Parathyroid adenoma (tissue), 2 donors: Measurements from ENCODE around the gene CLIP2.
"Not testable (repeated sequence)": the region's sequence is repeated elsewhere in the genome, so short reads cannot be mapped to it uniquely, and the experiment has no call there.

Experiments used
- H2AFZ ChIP-seq: fragments of 300-600 bp; sonication (generic); one replicate; pipeline ENCODE4 v1.7.0; 2017; ENCODE audit warnings: antibody characterized with exemption, mild to moderate bottlenecking
- H3K27ac ChIP-seq: fragments of 300-600 bp; sonication (generic); one replicate; pipeline ENCODE4 v1.7.0; 2017
- H3K27me3 ChIP-seq: fragments of 300-600 bp; sonication (generic); one replicate; pipeline ENCODE4 v1.7.0; 2017; ENCODE audit warnings: low read length; ENCODE audit not compliant: control insufficient read depth, insufficient read depth
- H3K36me3 ChIP-seq: fragments of 300-600 bp; sonication (generic); one replicate; pipeline ENCODE4 v1.7.0; 2017; ENCODE audit warnings: low read length; ENCODE audit not compliant: control insufficient read depth, insufficient read depth
- H3K4me1 ChIP-seq: fragments of 300-600 bp; sonication (generic); one replicate; pipeline ENCODE4 v1.7.0; 2017; ENCODE audit warnings: control low read depth
- H3K4me2 ChIP-seq: fragments of 300-600 bp; sonication (generic); one replicate; pipeline ENCODE4 v1.7.0; 2017; ENCODE audit warnings: low read length
- H3K4me3 ChIP-seq: fragments of 300-600 bp; sonication (generic); one replicate; pipeline ENCODE4 v1.7.0; 2017; ENCODE audit warnings: low read depth, low read length
- H3K79me2 ChIP-seq: fragments of 300-600 bp; sonication (generic); one replicate; pipeline ENCODE4 v1.7.0; 2017; ENCODE audit warnings: control low read depth
- H3K9ac ChIP-seq: fragments of 300-600 bp; sonication (generic); one replicate; pipeline ENCODE4 v1.7.0; 2017; ENCODE audit warnings: mild to moderate bottlenecking
- H3K9me3 ChIP-seq: fragments of 300-600 bp; sonication (generic); one replicate; pipeline ENCODE4 v1.7.0; 2017; ENCODE audit warnings: low read length; ENCODE audit not compliant: control insufficient read depth
- TF ChIP-seq, protein P1 (sequence below): fragments of 300-600 bp; sonication (generic); IDR thresholded peaks from one replicate; pipeline ENCODE4 v1.7.0; 2017; ENCODE audit warnings: antibody characterized with exemption, mild to moderate bottlenecking
- donor health status: primary hyperparathyroidism.

Gene CLIP2

DNA sequence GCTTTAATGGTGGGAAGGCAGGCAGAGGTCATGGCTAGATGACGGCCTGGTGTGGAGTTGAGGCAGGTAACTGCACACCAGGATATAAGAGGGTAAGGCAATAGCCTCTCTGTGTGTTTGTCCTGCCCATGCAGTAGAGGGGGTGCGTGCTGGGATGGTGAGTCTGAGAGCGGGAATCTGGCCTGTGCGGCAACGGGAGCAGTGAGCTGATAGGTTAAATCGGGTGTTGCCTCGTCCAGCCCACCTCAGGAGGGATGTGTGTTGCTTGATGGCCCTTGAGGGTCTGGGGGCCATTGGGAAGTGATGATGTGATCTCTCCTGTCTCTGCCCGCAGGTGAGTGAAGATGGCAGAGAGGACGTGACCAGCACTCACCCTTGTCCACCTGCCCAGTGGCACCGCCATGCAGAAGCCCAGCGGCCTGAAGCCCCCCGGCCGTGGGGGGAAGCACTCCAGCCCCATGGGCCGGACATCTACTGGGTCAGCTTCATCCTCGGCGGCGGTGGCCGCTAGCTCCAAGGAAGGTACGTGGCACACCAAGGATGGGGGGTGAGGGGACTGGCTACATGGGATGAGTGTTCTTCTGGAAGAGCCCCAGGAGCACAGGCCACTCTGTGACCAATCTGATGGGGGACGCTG lies 28.1 kb downstream of the CLIP2 start:
- Histone ChIP-seq H3K9me3 (no peaks in the 10 kb centered on the region), H2AFZ (no peak overlapping the region), H3K27me3 (no peaks in the 10 kb centered on the region), H3K4me3 (no peak overlapping the region), H3K79me2 (peaks cover 5% of the 10 kb centered on the region), H3K36me3 (no peaks in the 10 kb centered on the region), H3K9ac (no peak overlapping the region), H3K27ac (no peak overlapping the region), H3K4me2 (no peak overlapping the region), H3K4me1 (peaks cover 6% of the 10 kb centered on the region)
- TF ChIP-seq, protein P1, sequence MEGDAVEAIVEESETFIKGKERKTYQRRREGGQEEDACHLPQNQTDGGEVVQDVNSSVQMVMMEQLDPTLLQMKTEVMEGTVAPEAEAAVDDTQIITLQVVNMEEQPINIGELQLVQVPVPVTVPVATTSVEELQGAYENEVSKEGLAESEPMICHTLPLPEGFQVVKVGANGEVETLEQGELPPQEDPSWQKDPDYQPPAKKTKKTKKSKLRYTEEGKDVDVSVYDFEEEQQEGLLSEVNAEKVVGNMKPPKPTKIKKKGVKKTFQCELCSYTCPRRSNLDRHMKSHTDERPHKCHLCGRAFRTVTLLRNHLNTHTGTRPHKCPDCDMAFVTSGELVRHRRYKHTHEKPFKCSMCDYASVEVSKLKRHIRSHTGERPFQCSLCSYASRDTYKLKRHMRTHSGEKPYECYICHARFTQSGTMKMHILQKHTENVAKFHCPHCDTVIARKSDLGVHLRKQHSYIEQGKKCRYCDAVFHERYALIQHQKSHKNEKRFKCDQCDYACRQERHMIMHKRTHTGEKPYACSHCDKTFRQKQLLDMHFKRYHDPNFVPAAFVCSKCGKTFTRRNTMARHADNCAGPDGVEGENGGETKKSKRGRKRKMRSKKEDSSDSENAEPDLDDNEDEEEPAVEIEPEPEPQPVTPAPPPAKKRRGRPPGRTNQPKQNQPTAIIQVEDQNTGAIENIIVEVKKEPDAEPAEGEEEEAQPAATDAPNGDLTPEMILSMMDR, result no peak

- no peaks in the 10 kb centered on the region for H3K4me1 ChIP-seq
- no peak overlapping the region for H3K27ac ChIP-seq
- TF ChIP-seq, protein P1, result no peak
- H2AFZ ChIP-seq, result no peak overlapping the region
- no peak overlapping the region for H3K4me2 ChIP-seq
- no peaks in the 10 kb centered on the region for H3K27me3 ChIP-seq
- no peak overlapping the region for H3K4me3 ChIP-seq
- H3K9ac ChIP-seq, result no peak overlapping the region
- H3K36me3 ChIP-seq, result no peaks in the 10 kb centered on the region
- H3K79me2 ChIP-seq, result peaks cover 2% of the 10 kb centered on the region
- H3K9me3 ChIP-seq, result no peaks in the 10 kb centered on the region
Observed at GRCh38 chr7:74318043-74318442, 28.8 kb downstream of the CLIP2 start.

- H3K9me3 ChIP-seq, result no peaks in the 10 kb centered on the region
- H3K9ac ChIP-seq, result no peak overlapping the region
- no peaks in the 10 kb centered on the region for H3K79me2 ChIP-seq
- no peaks in the 10 kb centered on the region for H3K36me3 ChIP-seq
- H3K4me3 ChIP-seq, result no peak overlapping the region
- TF ChIP-seq, protein P1, result no peak
- H3K27me3 ChIP-seq, result no peaks in the 10 kb centered on the region
- no peaks in the 10 kb centered on the region for H3K4me1 ChIP-seq
- H3K4me2 ChIP-seq, result no peak overlapping the region
- no peak overlapping the region for H3K27ac ChIP-seq
- no peak overlapping the region for H2AFZ ChIP-seq
Observed at GRCh38 chr7:74320645-74321221, 31.5 kb downstream of the CLIP2 start.

DNA sequence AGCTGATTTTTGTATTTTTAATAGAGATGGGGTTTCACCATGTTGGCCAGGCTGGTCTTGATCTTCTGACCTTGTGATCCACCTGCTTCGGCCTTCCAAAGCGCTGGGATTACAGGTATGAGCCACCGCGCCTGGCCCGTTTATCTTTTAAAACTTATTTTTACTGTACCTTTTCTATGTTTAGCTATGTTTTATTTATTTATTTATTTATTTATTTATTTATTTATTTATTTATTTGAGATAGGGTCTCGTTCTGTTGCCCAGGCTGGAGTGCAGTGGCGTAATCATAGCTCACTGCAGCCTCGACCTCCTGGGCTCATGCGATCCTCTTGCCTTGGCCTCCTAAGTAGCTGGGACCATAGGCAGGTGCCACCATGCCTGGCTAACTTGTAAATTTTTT lies 33.7 kb downstream of the CLIP2 start:
- H3K4me2 ChIP-seq, H3K9me3 ChIP-seq, H3K4me1 ChIP-seq, H3K36me3 ChIP-seq, H2AFZ ChIP-seq, H3K9ac ChIP-seq, H3K27ac ChIP-seq, H3K27me3 ChIP-seq, H3K79me2 ChIP-seq, H3K4me3 ChIP-seq: not testable (repeated sequence)

DNA sequence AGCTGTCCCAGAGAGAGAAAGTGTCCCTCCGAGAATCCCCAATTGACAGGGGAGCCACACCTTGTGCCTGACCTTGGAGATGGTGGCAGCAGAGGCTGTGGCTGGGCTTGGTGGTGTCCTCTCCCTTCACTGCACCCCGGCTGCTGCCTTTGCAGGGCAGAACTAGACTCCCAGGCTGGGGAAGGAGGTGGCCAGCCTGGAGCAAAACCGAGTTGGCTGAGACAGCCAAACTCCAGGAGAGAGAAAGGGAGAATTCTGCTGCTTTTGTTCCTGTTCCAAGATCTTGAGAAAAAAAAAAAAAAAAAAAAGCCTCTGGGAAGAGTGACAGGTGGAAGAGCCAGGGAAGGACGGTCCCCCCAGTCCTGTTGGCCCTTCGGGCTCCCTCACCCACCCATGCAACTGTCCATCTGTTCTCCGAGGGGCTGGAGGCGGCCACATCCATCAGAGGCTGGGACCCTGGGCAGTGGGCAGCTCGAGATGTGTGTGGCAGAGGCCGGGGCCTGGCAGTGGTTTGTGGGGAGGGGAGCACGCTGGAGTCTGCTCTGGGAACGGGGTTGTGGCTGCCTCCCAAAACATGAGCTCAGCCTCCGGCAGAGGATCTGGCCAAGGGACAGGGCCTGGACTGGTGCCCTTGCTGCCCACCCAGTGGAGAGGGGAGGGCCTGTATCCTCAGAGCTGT lies 35.5 kb downstream of the CLIP2 start:
- Histone ChIP-seq H3K79me2 (peaks cover 3% of the 10 kb centered on the region), H2AFZ (no peak overlapping the region), H3K27me3 (no peaks in the 10 kb centered on the region), H3K27ac (no peak overlapping the region), H3K4me3 (no peak overlapping the region), H3K9me3 (no peaks in the 10 kb centered on the region), H3K4me1 (no peaks in the 10 kb centered on the region), H3K36me3 (no peaks in the 10 kb centered on the region), H3K9ac (no peak overlapping the region), H3K4me2 (no peak overlapping the region)
- TF ChIP-seq, protein P1, result no peak
